Ramos (cell line): ENCODE measurements around the gene PRMT7.
"Not testable (repeated sequence)": the region's sequence is repeated elsewhere in the genome, so short reads cannot be mapped to it uniquely, and the experiment has no call there.

Experiments
- in situ Hi-C: fragments of 300-500 bp; cut with MboI; formaldehyde crosslinking; loops from one replicate; pipeline ENCODE4 v1.14.3; 2022; ENCODE audit warnings: low sequenced_read_pairs; ENCODE audit not compliant: unreplicated experiment

PRMT7 gene

DNA sequence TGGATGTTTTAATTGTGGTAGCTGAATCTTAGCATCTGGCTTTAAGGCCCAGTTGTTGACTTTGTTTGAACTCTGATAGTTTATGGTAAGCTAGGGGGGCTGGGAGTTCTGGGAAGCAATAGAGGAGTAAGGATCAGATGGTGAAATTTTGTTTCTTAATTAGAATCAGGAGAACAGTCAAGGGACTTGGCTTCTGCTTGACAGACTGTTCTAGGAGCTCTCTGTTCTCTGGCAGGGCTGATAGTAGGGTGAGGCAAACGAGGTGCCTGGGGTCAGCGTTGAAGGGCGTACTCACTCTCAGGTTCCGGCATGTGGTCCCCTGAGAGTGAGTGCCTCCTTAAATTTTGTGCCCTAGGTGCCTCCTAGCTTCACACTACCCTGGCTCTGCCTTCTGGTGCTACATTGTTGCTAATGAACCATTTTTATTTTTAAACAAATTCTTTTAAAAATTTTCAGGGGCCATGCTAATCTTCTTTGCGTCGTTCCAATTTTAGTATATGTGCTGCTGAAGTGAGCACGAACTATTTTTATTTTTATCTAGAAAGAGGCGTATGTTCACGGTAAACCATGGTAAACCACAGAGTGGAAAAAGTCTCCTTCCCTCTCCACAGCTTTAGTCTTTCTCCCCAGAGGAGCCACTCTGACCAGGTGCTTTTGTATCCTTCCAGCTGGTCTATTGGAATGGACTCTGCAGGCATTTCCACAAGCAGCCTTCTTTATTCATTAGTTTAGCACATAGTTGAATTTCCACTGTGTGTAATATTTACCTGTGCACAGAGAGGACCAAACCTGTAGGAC, 26.8 kb upstream of the PRMT7 start:
- in situ Hi-C loops, result no loop called here

- in situ Hi-C loops, result no loop called here
These were observed 26.0 kb upstream of the PRMT7 start for GRCh38 chr16:68284847-68285246.

- in situ Hi-C loops, result no loop called here
These were observed 25.1 kb upstream of the PRMT7 start for GRCh38 chr16:68285683-68286082.

DNA sequence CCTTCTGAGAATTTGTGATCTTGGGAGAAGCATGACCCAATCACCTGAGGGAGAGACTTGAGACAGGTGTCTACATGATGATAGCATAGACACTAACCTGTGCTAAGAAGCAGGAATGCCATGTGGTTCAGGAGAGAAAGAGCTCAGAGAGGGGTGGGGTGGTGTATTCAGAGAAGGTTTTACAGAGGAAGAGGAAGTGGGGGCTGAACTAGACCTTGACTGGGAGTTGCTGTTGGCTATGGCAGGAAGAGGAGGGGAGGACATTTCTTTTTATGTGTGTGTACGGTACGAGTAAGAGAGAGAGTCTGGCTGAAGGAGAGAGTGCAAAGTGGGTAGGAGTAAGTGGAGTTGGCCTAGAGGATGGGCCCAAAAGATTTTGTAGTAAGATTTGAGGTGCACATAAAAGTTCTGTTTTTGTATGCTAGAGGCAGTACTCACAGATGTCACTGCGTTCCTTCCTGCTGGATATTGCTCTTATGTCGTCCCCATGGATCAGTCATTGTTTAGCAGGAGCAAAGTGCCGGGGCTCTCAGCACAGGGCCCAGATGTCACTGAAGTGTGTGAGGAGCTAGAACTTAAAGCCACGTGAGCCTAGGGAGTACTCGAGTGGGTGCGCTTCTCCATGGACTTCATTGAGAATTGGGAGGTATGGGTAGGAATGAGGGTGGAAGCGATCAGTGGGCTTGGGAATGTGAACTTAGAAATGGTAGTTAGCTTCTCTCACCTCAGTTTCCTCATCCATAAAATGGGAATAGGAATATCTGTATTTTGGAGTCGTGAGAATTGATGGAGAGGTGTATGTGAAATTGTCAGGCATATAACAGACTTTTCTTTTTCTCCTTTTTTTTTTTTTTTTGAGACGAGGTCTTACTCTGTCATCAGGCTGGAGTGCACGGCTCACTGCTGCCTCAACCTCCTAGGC, 24.4 kb upstream of the PRMT7 start:
- in situ Hi-C loops, result no loop called here

DNA sequence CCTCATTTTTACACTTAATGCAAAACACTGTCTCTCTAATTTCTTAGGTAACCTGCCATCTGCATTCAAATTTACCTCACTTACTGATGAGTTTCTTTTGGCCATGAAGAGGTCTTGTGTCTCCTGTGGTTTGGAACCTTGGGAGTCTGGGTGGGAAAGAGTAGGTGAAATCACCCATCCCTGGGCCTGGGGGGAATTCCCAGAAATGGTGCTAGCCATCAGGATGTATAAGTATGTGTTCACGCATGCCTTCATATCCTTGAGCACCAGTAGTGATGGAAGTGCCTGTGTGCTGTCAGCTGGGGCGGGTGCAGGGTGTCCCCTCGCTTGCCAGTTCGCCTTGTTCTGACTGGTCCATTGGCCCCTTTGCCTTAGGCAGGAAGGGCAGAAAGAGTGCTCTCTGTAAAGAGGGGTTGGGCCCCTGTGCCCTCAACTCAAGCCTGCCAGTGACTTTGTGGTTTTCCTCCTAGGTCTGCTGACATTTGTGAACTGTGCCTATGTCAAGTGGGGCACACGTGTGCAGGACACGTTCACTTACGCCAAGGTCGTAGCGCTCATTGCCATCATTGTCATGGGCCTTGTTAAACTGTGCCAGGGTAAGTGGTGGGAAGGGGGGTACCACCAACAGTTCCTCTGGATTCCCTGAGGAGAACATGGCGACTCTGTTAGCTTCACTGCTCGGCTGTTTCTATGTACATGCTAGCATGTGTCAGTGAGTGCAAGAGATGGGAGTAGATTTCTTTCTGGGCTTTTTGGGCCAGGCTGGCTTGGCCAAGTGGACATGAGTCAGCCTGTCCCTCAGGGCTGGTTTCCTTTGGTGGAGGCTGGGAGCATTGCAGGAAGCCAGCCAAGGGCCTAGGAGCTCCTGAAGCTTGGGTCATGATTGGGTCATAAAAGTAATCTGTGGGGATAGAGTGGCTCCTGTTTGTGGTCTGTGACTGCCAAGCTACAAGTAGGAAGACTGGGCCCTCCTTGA, 23.3 kb upstream of the PRMT7 start:
- in situ Hi-C loops, result no loop called here

- in situ Hi-C loops, result no loop called here
These were observed 22.6 kb upstream of the PRMT7 start for GRCh38 chr16:68288252-68288650.

- in situ Hi-C loops, result not testable (repeated sequence)
These were observed 22.0 kb upstream of the PRMT7 start for GRCh38 chr16:68288796-68289195.

DNA sequence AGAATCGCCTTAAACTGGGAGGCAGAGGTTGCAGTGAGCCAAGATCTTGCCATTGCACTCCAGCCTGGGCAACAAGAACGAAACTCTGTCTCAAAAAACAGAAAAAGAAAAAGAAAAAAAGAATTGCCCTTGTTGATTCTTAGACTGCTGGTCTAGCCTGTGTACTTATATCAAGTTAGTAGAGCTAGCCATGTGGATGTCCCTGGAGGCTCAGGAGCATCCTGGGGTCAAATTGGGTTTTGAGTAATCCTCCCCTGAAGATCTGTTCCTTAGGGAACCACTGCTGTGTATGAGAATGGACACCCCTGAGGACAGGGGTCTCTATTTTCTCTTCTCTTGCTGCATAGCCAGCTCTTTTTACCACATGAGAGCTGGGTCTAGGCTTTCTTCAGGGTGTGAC, 21.6 kb upstream of the PRMT7 start:
- in situ Hi-C loops, result no loop called here

GRCh38 chr16:68289621-68290329, 21.0 kb upstream of the PRMT7 start:
- in situ Hi-C loops, result no loop called here

DNA sequence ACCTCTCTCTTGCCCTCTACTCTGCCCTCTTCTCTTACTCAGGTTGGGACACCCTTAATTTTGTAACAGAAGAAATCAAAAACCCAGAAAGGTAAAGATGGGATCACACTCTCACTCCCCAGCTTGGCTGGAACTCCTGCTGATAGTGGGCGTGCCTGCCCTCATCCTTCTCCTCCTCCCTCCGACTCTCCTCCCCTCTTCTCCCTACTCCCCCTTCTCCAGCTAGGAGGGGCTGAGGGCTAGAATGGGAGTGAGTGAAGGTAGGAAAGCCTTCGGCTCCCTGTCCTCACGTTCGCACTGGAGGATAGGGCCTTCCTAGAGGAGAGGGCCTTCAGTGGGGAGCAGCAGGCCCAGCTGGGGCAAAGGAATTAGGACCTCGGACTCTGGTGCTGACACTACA, 20.4 kb upstream of the PRMT7 start:
- in situ Hi-C loops, result no loop called here

DNA sequence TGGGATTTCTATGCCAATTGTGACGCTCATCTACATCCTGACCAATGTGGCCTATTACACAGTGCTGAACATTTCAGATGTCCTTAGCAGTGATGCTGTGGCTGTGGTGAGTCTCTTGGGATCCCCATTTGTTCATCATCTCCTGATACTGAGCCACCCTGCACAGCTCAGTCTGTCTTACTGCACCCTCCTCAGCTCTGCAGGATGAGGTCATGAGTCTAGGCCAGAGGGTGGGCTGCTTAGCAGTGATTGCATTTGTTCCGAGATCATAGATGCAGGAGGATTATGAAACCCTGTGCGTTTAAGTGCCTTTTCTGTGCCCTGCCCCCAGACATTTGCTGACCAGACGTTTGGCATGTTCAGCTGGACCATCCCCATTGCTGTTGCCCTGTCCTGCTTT, 19.6 kb upstream of the PRMT7 start:
- in situ Hi-C loops, result no loop called here

DNA sequence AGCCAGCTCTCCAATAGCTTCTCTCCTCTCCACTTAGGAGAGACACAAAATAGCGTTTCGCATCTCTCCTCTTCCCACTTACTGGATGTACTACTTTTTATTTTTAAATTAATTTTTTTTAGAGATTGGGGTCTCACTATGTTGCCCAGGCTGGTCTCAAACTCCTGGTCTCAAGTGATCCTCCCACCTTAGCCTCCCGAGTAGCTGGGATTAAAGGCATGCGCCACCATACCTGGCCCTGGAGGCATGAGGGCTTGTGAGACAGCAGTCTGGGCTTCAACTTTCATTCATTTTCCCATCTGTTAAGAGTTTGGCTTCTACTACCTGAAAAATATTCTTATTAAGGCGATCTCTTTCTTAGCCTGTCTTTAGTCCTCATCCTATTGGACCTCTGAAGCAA, 18.4 kb upstream of the PRMT7 start:
- in situ Hi-C loops, result no loop called here

- in situ Hi-C loops, result no loop called here
These were observed 14.5 kb upstream of the PRMT7 start for GRCh38 chr16:68296291-68296690.

DNA sequence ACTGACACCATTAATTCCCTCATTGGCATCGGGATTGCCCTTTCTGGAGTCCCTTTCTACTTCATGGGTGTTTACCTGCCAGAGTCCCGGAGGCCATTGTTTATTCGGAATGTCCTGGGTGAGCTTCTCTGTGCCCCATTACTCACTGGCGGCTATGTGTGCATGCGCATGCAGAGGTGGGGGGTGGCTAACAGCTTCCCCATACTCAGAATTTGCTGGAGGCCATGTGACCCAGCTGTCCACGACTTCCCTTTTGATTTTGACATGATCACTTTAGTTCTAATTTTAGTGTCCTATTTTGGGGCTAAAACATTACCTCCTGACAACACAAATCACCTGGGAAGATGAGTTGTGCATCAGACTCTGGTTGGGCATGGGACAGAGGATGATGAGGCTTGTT, 14.1 kb upstream of the PRMT7 start:
- in situ Hi-C loops, result no loop called here

- in situ Hi-C loops, result no loop called here
These were observed 12.9 kb upstream of the PRMT7 start for GRCh38 chr16:68297908-68298307.

GRCh38 chr16:68298312-68298711, 12.5 kb upstream of the PRMT7 start:
- in situ Hi-C loops, result no loop called here

GRCh38 chr16:68298907-68299561, 11.8 kb upstream of the PRMT7 start:
- in situ Hi-C loops, result no loop called here

DNA sequence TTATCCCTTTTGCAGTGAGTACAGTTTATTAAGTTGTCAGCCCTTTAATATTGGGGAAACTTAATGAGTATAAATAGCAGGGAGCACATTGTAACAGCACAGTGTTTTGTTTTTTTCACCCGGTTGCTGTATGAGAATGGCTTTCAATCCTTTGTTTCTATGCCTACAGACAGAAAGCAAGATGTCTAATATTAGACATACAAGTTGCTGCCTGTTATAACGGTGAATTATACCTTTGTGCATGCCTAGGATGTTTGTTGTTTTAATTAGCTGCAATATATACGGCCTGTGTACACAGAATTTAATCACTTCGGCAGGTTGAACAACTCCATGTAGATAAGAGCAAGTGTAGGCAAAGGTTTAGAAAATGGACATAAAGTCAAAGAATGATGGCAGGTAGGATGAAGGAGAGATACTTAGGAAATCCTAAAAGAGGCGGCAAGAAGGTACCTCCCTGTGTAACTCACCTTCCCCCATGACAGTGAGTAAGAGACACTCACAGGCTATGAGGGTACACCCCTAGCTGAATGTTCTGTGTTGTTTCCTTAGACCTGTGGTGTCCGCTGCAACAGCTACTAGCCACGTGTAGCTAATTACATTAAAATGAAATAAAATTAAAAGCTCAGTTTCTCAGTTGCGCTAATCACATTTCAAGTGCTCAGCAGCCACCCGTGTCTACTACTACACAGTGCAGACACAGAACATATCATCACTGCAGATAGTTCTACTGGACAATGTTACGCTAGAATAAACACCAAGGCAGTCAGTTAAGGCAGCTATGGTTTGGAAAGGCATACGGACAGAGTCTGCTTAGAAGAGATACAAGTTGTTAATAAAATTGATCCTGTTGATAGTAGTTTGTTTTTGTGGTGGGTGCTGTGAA, 11.0 kb upstream of the PRMT7 start:
- in situ Hi-C loops, result no loop called here
